Astrocyte (in vitro differentiated cells and primary cell): ENCODE data around the gene FITM1.

Experiments used
- EZH2 ChIP-seq: IDR thresholded peaks from 2 replicates; pipeline ENCODE4 v1.6.1; 2012; ENCODE audit warnings: mild to moderate bottlenecking, low read length, inconsistent platforms; ENCODE audit not compliant: insufficient read depth
- TF ChIP-seq, protein P1 (sequence below): IDR thresholded peaks from 2 replicates; pipeline ENCODE4 v1.5.1; 2011; ENCODE audit warnings: low read depth, mild to moderate bottlenecking, inconsistent platforms, low read length, moderate library complexity; ENCODE audit not compliant: insufficient read depth

DNA sequence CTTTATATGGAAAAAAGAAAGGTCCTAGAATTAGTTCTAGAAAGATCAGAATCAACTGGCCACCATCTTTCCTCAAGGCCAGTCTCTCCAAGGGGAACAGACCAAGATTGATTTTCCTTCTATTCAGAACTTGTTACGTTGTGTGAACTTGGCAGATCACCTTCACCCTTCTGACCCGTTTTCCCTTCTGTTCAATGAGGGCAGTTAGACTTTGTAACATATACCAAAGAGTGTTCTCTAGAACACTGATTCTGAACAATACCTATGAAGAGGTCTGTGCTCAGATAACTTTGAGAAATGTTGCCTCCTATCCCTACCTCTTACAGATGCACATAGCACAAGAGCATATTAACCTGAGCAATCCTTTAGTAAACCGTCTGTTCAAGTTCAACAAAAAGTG lies 47.0 kb upstream of the FITM1 start:
- TF ChIP-seq, protein P1, sequence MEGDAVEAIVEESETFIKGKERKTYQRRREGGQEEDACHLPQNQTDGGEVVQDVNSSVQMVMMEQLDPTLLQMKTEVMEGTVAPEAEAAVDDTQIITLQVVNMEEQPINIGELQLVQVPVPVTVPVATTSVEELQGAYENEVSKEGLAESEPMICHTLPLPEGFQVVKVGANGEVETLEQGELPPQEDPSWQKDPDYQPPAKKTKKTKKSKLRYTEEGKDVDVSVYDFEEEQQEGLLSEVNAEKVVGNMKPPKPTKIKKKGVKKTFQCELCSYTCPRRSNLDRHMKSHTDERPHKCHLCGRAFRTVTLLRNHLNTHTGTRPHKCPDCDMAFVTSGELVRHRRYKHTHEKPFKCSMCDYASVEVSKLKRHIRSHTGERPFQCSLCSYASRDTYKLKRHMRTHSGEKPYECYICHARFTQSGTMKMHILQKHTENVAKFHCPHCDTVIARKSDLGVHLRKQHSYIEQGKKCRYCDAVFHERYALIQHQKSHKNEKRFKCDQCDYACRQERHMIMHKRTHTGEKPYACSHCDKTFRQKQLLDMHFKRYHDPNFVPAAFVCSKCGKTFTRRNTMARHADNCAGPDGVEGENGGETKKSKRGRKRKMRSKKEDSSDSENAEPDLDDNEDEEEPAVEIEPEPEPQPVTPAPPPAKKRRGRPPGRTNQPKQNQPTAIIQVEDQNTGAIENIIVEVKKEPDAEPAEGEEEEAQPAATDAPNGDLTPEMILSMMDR = no peak
- TF ChIP-seq EZH2 = no peak
